Common myeloid progenitor, CD34-positive (primary cell): ENCODE results near the gene RPS26.

Experiments used
- CTCF ChIA-PET: fragments of 350-600 bp; sonication (Branson Sonifier 250); formaldehyde crosslinking; loops from one replicate; lab custom pipeline; 2021; ENCODE audit warnings: antibody characterized with exemption; lab: Charles Lee
- POLR2A ChIA-PET: fragments of 350-600 bp; sonication (Branson Sonifier 250); formaldehyde crosslinking; loops from one replicate; lab custom pipeline; 2021; ENCODE audit warnings: antibody characterized with exemption; lab: Charles Lee
- DNase-seq, 3 donors: peaks; one replicate each; pipeline versions ENCODE4 v3.0.0 to v3.0.0-alpha.2; 2013
- H3K27ac ChIP-seq, 2 experiments: 1 replicate in 1 of 2; 2 replicates in 1 of 2; pipeline ENCODE4 v1.7.0; 2013; ENCODE audit warnings: inconsistent platforms in 2 of 2, low read length in 2 of 2, mild to moderate bottlenecking in 2 of 2, low read depth in 1 of 2, moderate library complexity in 1 of 2; ENCODE audit not compliant: severe bottlenecking in 2 of 2, insufficient read depth in 1 of 2, poor library complexity in 1 of 2
- H3K27me3 ChIP-seq, 5 experiments: replicated peaks in 2 of 5; 1 replicate in 3 of 5; 2 replicates in 2 of 5; pipeline versions ENCODE4 v1.6.1 to v1.7.0; 2013; ENCODE audit warnings: low read length in 4 of 5, mild to moderate bottlenecking in 2 of 5, moderate library complexity in 2 of 5, inconsistent platforms in 1 of 5; ENCODE audit not compliant: insufficient read depth in 5 of 5, control insufficient read depth in 4 of 5
- H3K36me3 ChIP-seq, 4 experiments: 1 replicate in 2 of 4; 2 replicates in 2 of 4; pipeline versions ENCODE4 v1.6.1 to v1.7.0; 2013; ENCODE audit warnings: low read length in 3 of 4, control low read depth in 1 of 4, mild to moderate bottlenecking in 1 of 4; ENCODE audit not compliant: control insufficient read depth in 4 of 4, insufficient read depth in 4 of 4
- H3K4me1 ChIP-seq, 4 experiments: 1 replicate in 3 of 4; 2 replicates in 1 of 4; pipeline versions ENCODE4 v1.6.1 to v1.7.1; 2013; ENCODE audit warnings: low read length in 3 of 4, mild to moderate bottlenecking in 3 of 4, control low read depth in 1 of 4, inconsistent platforms in 1 of 4, moderate library complexity in 1 of 4; ENCODE audit not compliant: control insufficient read depth in 4 of 4, insufficient read depth in 4 of 4; ENCODE audit errors: control extremely low read depth in 1 of 4
- H3K4me3 ChIP-seq, 7 experiments: 1 replicate in 4 of 7; 2 replicates in 3 of 7; pipeline versions ENCODE4 v1.5.1 to v1.7.0; 2013; ENCODE audit warnings: mild to moderate bottlenecking in 7 of 7, low read length in 6 of 7, moderate library complexity in 6 of 7, inconsistent platforms in 2 of 7, low read depth in 2 of 7, control low read depth in 1 of 7; ENCODE audit not compliant: insufficient read depth in 4 of 7, control insufficient read depth in 1 of 7; ENCODE audit errors: extremely low read depth in 1 of 7
- H3K9me3 ChIP-seq, 5 experiments: 1 replicate in 4 of 5; 2 replicates in 1 of 5; pipeline versions ENCODE4 v1.6.1 to v1.7.1; 2013; ENCODE audit warnings: low read length in 4 of 5, mild to moderate bottlenecking in 2 of 5, inconsistent platforms in 1 of 5, low read depth in 1 of 5, moderate library complexity in 1 of 5; ENCODE audit not compliant: control insufficient read depth in 4 of 5, insufficient read depth in 2 of 5; ENCODE audit errors: control extremely low read depth in 1 of 5
- WGBS: methylation state at CpG from one replicate; pipeline ENCODE4 v1.1.5; 2013; ENCODE audit not compliant: insufficient coverage; 5-methylcytosine and 5-hydroxymethylcytosine counted together

The RPS26 gene

DNA sequence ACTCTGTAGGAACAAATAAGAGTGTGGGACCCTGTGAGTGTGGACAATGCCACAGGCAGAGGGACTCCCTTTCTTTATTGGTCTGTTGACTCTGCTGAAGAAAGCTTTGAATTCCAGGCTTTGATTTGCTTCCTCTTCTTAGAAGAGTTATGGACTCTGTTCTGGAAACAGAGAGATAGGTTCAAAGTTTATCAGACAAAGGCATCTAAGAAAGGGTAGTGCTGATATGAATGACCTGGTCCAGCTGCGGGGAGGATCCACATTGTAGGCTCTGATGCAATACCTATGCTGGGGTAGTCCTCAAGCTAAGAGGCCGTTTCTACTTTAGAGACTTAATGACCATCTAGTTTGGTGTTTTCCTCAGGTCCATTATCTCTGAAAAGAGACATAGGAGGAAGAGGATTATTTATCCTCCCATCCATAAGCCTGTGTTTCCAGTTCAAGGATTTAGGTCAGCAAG is 31.6 kb upstream of the RPS26 start:
- H3K4me1 ChIP-seq = peaks cover 5 to 22% (median 15%) of the 10 kb centered on the region in 4 experiments
- CTCF ChIA-PET = interaction anchor here (1.3 to 5.8 kb wide), 5 partner anchors 13 to 37 kb away, joined by 3 to 45 read pairs (median 12); partner anchors contain the start of gene SUOX
- H3K27me3 ChIP-seq = no peaks in the 10 kb centered on the region
- no peak for DNase-seq
- H3K27ac ChIP-seq = no peak overlapping the region
- no peaks in the 10 kb centered on the region for H3K9me3 ChIP-seq
- POLR2A ChIA-PET = no interaction called here
- no peaks in the 10 kb centered on the region for H3K36me3 ChIP-seq
- H3K4me3 ChIP-seq = no peak overlapping the region
- 81% methylated on average over 2 of the region's 2 CpGs for WGBS

DNA sequence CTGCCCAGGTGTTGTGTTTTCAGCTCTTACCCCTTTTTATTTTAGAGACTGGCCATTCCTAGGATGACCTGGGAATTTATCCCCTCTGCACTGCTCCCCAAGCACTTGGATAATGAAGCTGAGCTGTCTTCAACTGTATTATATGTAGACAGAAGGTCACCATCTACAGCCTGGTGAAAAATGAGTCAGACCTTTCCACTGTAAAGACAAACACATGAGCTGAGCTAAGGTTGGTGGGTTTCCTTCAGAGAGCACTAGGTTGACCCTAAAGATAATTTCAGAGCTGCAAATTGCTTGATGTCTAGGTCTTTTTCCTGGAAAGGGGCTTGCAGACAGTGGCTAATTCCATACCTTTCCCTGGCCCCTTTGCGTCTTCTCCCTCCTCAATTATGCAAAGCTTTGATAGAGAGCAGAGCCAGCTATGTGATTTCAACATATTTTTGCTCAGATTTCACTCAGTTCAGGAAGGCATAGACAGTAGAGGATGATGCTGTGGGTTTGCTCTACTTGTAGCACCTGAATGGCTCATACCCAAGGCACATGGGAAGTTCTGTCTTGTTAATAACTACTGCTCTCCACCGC is 30.1 kb upstream of the RPS26 start:
- peaks cover 5 to 11% (median 9%) of the 10 kb centered on the region in 4 experiments for H3K4me1 ChIP-seq
- no peaks in the 10 kb centered on the region for H3K9me3 ChIP-seq
- no peak overlapping the region for H3K4me3 ChIP-seq
- POLR2A ChIA-PET = interaction anchor here (0.6 kb wide), 1 partner anchor 29 kb away, joined by 8 read pairs; no protein-coding TSS in a partner anchor
- no CpG with 5 or more reads among the region's 2 CpGs for WGBS
- no peak overlapping the region for H3K27ac ChIP-seq
- CTCF ChIA-PET = interaction anchor here (1.3 to 5.8 kb wide), 4 partner anchors 14 to 48 kb away, joined by 3 to 45 read pairs (median 16); partner anchors contain the start of gene SUOX
- no peaks in the 10 kb centered on the region for H3K27me3 ChIP-seq
- H3K36me3 ChIP-seq = no peaks in the 10 kb centered on the region
- DNase-seq = no peak

DNA sequence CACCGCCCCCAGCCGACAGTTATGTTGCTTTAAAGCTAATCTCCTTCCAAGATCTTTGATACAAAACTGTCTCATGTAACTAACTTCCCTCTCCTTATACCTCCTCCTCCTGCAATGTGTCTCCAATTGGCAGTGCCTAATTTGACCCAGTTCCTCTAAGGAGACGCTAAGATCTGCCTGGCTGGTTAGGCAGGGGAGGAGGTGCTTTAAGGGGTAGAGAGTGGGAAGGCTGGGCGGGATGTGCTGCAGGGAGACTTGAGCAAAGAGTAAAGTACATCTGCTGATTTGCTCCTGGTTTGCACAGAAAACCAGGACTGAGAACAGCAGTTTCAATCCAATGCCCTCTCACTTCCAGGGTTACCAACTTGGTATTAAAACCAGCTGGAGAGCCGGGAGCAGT is 28.2 kb upstream of the RPS26 start:
- POLR2A ChIA-PET = no interaction called here
- Histone ChIP-seq H3K27me3 (no peaks in the 10 kb centered on the region), H3K4me1 (peaks cover 0 to under 1% (median 0%) of the 10 kb centered on the region in 4 experiments), H3K9me3 (no peaks in the 10 kb centered on the region), H3K36me3 (peaks cover 0 to 5% (median under 1%) of the 10 kb centered on the region in 4 experiments), H3K27ac (no peak overlapping the region), H3K4me3 (no peak overlapping the region)
- DNase-seq = no peak
- WGBS = 93% methylated on average over 3 of the region's 5 CpGs
- CTCF ChIA-PET = interaction anchor here (1.0 to 5.8 kb wide), 7 partner anchors 8 to 275 kb away, joined by 3 to 45 read pairs (median 4); partner anchors contain the start of gene SUOX

DNA sequence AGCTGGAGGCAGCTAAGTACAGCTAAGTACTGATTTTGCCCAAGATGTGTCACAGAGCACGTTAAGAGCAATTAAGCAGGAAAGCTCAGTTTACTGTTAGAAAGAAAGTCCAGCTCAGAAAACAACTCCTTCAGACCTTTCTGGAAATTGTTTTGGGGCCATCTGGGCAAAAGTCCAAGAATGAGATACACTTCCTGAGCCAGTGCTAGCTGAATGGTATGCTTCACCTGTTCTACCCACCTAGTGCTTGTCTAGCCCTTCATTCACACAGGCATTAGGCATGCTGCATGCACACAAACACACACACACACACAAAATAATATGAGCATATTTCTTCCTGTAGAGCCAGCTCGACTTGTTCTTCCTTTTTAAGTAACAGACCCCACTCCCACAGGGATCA is 27.5 kb upstream of the RPS26 start:
- DNase-seq = no peak
- POLR2A ChIA-PET = no interaction called here
- CTCF ChIA-PET = interaction anchor here (1.2 to 5.8 kb wide), 4 partner anchors 8 to 17 kb away, joined by 4 to 45 read pairs (median 10); partner anchors contain the start of gene SUOX
- WGBS = 60% methylated on average over 2 of the region's 2 CpGs
- no peak overlapping the region for H3K27ac ChIP-seq
- H3K4me3 ChIP-seq = no peak overlapping the region
- H3K4me1 ChIP-seq = no peaks in the 10 kb centered on the region
- H3K36me3 ChIP-seq = peaks cover 0 to 5% (median under 1%) of the 10 kb centered on the region in 4 experiments
- H3K27me3 ChIP-seq = no peaks in the 10 kb centered on the region
- H3K9me3 ChIP-seq = no peaks in the 10 kb centered on the region

DNA sequence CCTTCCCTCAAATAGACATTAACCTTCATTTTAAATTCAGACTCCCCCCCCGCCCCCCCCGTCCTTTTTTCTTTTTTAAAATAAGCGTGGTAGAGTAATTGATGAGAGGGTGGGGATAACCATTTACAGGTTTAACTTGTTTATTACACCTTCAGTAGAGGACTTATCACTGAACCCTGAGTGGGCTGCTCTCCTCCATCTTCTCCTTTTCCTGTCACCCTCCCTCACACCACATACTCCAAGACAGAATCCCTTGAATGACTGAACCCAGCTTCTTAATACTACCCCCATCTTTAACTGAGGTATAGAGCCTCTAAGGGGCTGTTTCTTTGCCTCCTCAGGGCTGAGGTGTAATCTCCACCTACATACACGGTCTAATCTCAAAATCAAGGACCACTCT is 24.5 kb upstream of the RPS26 start:
- no CpG with 5 or more reads among the region's 4 CpGs for WGBS
- ChIA-PET CTCF (interaction anchor here (14.1 kb wide), 1 partner anchor 21 kb away, joined by 290 read pairs; the partner anchor contains the start of gene SUOX), POLR2A (no interaction called here)
- H3K4me1 ChIP-seq = peaks cover 11 to 26% (median 24%) of the 10 kb centered on the region in 4 experiments
- no peaks in the 10 kb centered on the region for H3K27me3 ChIP-seq
- no peak overlapping the region for H3K4me3 ChIP-seq
- no peak overlapping the region for H3K27ac ChIP-seq
- no peak for DNase-seq
- no peaks in the 10 kb centered on the region for H3K9me3 ChIP-seq
- H3K36me3 ChIP-seq = peaks cover 0 to 8% (median under 1%) of the 10 kb centered on the region in 4 experiments

DNA sequence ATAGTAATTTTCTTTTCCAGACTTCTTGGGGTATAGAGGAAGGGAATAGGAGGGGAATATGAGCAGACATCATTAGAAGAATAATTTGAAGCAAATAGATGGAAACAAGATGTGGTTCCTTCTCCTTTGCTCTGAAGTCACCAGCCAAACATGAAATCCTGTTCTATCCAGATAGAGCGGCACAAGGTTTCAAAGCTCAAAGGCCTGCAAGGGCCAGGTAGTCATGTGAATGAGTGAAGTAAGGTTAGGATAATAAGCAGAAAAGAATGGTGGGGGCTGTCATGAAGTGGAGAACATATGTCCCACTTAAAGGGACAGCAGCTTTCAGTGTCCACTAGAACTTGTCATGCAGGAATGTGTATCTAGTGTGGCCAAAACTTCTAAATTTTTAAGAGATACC is 23.4 kb upstream of the RPS26 start:
- POLR2A ChIA-PET = no interaction called here
- Histone ChIP-seq H3K4me1 (peaks cover 13 to 31% (median 29%) of the 10 kb centered on the region in 4 experiments), H3K4me3 (no peak overlapping the region), H3K9me3 (no peaks in the 10 kb centered on the region), H3K36me3 (peaks cover 0 to 8% (median under 1%) of the 10 kb centered on the region in 4 experiments), H3K27ac (no peak overlapping the region), H3K27me3 (no peaks in the 10 kb centered on the region)
- no CpG with 5 or more reads among the region's 1 CpG for WGBS
- no peak for DNase-seq
- CTCF ChIA-PET = interaction anchor here (1.1 to 14.1 kb wide), 3 partner anchors 11 to 22 kb away, joined by 3 to 290 read pairs (median 23); partner anchors contain the start of gene SUOX
